ENCODE measurements around the gene CRTC1.

Gene CRTC1

GRCh38 chr19:18762125-18763023 is 78.9 kb downstream of the CRTC1 start:
- TF ChIP-seq EZH2phosphoT487 (IDR thresholded peaks at IDR 0.05; ENCODE audit: borderline replicate concordance, low read length) (no peak), CTCF (IDR thresholded peaks at IDR 0.05; ENCODE audit: low read depth, low read length, poor library complexity, severe bottlenecking) (no peak)
- H3K9me2 ChIP-seq (replicated peaks; ENCODE audit: control insufficient read depth, low read length): no peaks in the 10 kb centered on the region
- no peaks in the 10 kb centered on the region for H3K27me3 ChIP-seq (ENCODE audit: control insufficient read depth, low read length)
- no peaks in the 10 kb centered on the region for H3K9me3 ChIP-seq (ENCODE audit: control insufficient read depth, insufficient read depth, low read length)
- no peaks in the 10 kb centered on the region for H3K4me1 ChIP-seq (ENCODE audit: control insufficient read depth, low read length)
- H4K20me1 ChIP-seq (ENCODE audit: control insufficient read depth, insufficient read depth, low read depth, low read length): no peaks in the 10 kb centered on the region
- no peaks in the 10 kb centered on the region for H3K79me2 ChIP-seq (ENCODE audit: control insufficient read depth, low read length)
- H3F3A ChIP-seq (ENCODE audit: control insufficient read depth, insufficient read depth): no peaks in the 10 kb centered on the region
- H3K4me2 ChIP-seq (ENCODE audit: low read length): no peak overlapping the region
- no peaks in the 10 kb centered on the region for H3K36me3 ChIP-seq (ENCODE audit: control insufficient read depth, low read length)
- no peak overlapping the region for H3K27ac ChIP-seq (ENCODE audit: low read depth, low read length)
- H3K4me3 ChIP-seq (ENCODE audit: low read length): no peak overlapping the region

DNA sequence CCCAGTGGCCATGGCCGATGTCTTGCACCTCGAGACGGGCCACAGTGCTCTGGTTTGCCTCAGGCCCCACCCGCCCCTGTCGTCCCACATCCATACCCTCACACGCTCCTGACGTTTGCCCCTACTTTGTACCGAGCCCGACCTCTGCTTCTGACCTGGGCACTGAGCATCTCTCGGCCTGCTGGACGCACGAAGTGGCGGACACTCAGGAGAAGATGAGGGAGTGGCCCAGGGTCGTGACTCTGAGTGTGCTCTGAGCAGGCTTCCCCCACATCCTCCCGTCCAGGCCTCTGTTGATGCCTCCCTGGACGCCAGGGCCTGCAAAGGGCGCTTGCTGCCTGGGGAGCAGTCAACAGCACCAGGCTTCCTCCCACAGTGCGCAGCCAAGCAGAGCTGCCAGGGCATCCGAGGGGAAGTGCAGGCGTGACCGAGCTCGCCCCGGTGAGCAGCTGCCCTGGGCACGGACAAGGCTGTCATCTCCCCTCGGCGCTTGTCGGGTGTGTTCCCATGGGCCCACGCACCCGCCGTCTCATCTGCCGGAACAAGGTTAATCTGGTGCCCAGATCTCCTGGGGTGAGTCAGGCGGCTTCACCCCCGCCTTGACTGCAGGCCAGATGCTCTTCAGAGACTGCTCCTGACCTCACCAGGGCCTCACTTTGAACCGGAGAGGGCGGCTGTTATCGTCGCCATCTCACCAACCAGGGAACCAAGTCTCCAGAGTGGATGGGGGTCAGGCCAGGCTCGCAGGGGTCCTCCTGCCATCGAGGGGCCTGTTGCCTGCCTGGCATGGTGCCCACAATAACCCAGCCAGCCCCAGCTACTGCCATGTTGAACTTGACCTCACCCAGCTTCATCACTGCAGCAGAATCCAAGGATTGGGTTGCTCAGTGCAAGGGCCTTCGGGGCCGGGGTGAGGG is 80.5 kb downstream of the CRTC1 start:
- no peaks in the 10 kb centered on the region for H3F3A ChIP-seq (ENCODE audit: control insufficient read depth, insufficient read depth)
- H3K27ac ChIP-seq (ENCODE audit: low read depth, low read length): no peak overlapping the region
- no peaks in the 10 kb centered on the region for H3K27me3 ChIP-seq (ENCODE audit: control insufficient read depth, low read length)
- no peaks in the 10 kb centered on the region for H3K79me2 ChIP-seq (ENCODE audit: control insufficient read depth, low read length)
- TF ChIP-seq CTCF (IDR thresholded peaks at IDR 0.05; ENCODE audit: low read depth, low read length, poor library complexity, severe bottlenecking) (no peak), EZH2phosphoT487 (IDR thresholded peaks at IDR 0.05; ENCODE audit: borderline replicate concordance, low read length) (no peak)
- H3K4me3 ChIP-seq (ENCODE audit: low read length): no peak overlapping the region
- H4K20me1 ChIP-seq (ENCODE audit: control insufficient read depth, insufficient read depth, low read depth, low read length): no peaks in the 10 kb centered on the region
- H3K4me2 ChIP-seq (ENCODE audit: low read length): no peak overlapping the region
- H3K4me1 ChIP-seq (ENCODE audit: control insufficient read depth, low read length): no peaks in the 10 kb centered on the region
- H3K9me3 ChIP-seq (ENCODE audit: control insufficient read depth, insufficient read depth, low read length): no peaks in the 10 kb centered on the region
- H3K9me2 ChIP-seq (replicated peaks; ENCODE audit: control insufficient read depth, low read length): no peaks in the 10 kb centered on the region
- H3K36me3 ChIP-seq (ENCODE audit: control insufficient read depth, low read length): no peaks in the 10 kb centered on the region

DNA sequence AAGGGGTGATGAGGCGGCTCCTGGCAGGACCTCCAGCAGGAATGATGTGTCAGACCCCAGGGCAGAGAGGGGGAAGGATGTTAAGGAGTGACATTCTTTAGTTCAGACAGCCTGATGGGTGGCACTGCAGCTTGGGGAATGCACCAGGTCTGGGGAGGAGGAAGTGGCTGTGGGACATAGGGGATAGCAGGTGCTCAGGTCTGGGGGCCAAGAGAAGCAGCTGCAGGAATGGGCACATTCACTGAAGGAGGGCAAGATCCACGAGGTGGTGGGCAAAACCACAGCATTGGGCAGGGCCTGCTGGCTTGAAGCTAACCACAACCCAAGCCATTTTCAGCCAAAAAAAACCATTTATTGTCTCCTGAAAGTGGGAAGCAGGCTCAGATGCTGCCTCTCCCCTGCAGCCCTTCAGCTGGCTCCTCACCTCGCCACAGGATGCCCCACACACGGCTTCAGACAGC is 81.1 kb downstream of the CRTC1 start:
- no peaks in the 10 kb centered on the region for H3K79me2 ChIP-seq (ENCODE audit: control insufficient read depth, low read length)
- no peaks in the 10 kb centered on the region for H3F3A ChIP-seq (ENCODE audit: control insufficient read depth, insufficient read depth)
- H3K4me3 ChIP-seq (ENCODE audit: low read length): no peak overlapping the region
- H3K4me2 ChIP-seq (ENCODE audit: low read length): no peak overlapping the region
- no peaks in the 10 kb centered on the region for H4K20me1 ChIP-seq (ENCODE audit: control insufficient read depth, insufficient read depth, low read depth, low read length)
- no peaks in the 10 kb centered on the region for H3K4me1 ChIP-seq (ENCODE audit: control insufficient read depth, low read length)
- TF ChIP-seq EZH2phosphoT487 (IDR thresholded peaks at IDR 0.05; ENCODE audit: borderline replicate concordance, low read length) (no peak), CTCF (IDR thresholded peaks at IDR 0.05; ENCODE audit: low read depth, low read length, poor library complexity, severe bottlenecking) (no peak)
- no peaks in the 10 kb centered on the region for H3K27me3 ChIP-seq (ENCODE audit: control insufficient read depth, low read length)
- H3K27ac ChIP-seq (ENCODE audit: low read depth, low read length): no peak overlapping the region
- H3K9me2 ChIP-seq (replicated peaks; ENCODE audit: control insufficient read depth, low read length): no peaks in the 10 kb centered on the region
- H3K9me3 ChIP-seq (ENCODE audit: control insufficient read depth, insufficient read depth, low read length): no peaks in the 10 kb centered on the region
- no peaks in the 10 kb centered on the region for H3K36me3 ChIP-seq (ENCODE audit: control insufficient read depth, low read length)

All from DOHH2 (cell line).